Activated T-cell treated with anti-CD3 and anti-CD28 coated beads for 1 hour (primary cell): ENCODE data around the gene RELN.

Source experiments
- DNase-seq: peaks from one replicate; pipeline ENCODE4 v3.0.0-alpha.2; 2020; ENCODE audit warnings: low read depth

Gene RELN

DNA sequence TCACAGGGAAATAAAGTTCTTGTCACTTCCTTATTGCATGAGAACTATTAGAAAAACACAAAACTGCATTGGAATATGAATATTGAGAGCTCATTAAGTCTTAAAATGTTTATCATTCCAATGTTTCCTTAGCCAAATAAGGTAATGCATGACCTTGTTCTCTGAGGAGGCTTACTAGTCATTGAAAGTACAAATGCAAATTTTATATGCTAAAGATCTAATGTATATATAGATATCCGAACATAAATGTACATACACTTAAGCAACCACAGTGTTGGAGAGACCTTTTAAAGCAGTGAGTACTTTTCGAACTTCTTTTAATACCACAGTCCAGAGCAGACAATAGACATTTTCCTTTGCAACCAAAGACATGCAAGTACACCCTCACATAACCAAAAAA, 96.1 kb downstream of the RELN start:
- DNase-seq = no peak

DNA sequence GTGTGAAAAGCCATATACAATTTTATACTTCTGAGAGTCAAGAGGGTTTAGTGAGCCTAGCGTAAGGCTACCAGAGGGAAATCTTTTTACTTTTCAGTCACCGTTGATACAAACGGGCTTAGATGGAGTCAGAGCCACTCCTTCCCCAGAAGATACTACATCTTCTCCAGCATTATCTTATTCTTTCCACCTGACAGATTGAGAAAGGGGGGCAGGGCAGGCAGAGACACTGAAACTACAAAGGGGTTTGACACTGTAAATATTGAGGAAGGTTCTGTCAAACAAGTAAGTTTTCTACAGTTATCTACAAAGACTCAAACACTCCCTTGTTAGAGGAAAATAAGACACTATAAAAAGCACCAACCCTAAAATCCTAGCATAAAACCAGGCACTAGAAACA, 100.0 kb downstream of the RELN start:
- no peak for DNase-seq

DNA sequence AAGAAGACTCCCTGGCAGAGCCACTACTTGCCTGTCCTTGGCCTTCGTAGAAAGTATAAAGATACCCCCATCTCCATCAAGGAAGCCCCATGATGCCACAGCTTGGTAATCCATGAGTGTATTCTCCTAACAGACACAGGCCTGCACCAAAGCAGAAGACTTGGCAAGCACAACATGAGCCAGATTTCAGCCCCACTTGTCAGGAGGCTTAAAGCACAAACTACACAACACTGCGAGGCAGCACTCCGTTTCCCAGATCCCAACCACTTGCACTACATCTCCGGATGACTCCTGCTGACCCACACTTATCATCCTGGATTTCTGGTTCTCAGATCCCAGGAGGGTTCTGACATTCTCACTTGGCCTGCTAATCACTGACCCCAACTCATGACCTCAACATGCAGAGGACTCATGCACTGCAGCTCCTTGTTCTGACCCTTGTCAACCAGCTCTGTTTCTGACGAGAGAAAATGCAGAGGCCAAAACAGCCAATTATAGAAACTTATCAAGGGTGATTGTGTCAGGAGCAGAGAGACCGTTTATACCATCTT, 100.8 kb downstream of the RELN start:
- DNase-seq = no peak

DNA sequence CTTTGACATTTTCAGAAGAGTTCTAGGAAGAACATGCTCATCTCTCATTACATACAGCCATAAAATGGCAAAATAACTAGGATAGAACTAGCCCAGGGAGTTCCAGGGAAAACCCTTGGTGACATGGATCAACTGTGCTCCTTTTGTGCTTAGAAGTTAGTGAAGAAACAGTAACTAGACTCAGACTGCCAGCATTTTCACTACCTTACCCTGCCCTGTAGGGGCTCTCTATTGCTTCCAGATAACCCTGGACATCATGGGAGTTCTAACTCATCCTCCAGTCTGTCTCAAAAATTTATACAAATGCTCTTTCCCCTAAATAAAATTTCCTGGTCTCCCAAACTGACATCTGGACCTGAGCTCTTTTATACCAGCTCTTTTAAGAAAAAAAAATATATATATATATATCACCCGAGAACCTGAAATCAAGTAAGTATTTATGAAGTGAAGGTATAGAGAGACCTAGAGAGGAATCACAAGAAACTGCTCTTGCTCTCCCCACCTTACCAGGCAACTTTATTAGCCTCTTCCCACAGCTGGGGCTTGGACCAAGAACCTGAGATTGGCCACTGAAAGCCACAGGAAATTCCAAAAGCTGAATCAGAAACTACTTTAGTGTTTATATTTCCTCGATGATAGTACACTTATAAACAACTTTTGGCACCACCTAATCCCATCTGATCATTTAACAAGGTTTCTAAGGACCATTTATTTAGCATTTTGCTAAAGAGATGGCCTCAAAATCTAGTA, 101.4 kb downstream of the RELN start:
- DNase-seq = no peak

DNA sequence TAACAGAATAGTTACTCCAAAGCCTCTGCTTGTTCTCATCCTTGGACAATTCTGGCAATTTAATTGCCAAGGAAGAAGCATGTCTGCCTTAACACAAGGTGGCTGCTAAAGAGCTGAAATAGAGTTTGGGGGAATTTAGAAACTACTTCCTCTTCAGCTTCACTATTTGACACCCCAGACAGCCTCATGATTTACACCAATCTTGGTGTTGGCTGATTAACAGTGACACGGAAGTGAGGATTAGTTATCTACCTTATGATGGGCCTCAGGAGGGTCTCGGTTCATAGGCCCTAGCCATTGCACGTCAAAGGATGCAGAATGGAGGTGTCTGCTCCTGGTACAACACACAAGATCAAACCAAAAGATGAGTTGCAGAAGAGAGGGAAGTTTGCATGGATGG, 102.4 kb downstream of the RELN start:
- DNase-seq = no peak

DNA sequence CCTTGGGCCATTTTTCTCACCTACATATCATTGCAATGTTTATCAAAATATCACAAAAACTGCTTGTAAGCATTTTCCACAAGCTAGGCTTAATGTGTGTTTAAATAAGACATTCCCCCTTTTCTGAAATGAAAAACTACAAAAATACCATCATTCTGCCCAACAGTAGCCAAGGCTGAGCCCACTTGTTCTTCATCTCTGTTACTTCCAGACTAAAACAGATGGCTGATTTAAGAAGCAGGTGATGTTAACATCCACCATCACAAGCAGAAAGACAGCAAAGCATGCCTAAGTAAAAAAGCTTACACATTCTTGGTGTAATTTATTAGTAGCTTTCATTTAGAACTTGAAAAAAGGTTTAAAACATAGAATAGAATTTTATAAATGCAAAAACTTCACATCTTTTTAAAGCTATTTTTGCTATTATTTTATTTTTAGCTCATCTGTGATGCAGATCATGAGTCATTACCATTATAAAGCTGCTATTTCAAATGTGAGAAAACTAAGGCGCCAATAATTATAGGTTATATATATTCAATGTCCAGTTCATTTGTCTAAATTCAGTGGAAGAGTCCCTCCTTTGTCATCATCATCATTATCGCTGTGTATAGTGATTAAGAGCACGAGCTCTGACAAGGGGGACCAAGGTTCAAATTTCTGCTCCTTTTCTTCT, 109.4 kb downstream of the RELN start:
- no peak for DNase-seq

DNA sequence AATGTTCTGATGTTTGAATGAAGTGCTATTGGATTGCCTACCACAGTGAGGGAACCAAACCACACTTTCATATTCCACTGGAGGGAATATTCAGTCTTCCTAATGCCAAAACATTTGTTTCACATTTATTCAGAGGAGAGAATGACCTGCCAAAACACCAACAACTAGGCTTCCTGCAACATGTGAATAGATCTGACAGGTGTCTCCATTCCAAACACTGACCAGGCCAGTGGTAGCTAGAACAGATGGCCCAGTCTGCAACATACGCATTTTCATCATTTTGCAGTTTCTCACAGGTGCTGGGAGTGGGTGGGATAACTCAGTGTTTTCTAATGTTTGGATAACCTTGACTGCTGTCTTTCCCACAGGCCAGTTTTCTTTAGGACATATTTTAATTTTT, 110.0 kb downstream of the RELN start:
- DNase-seq = no peak

DNA sequence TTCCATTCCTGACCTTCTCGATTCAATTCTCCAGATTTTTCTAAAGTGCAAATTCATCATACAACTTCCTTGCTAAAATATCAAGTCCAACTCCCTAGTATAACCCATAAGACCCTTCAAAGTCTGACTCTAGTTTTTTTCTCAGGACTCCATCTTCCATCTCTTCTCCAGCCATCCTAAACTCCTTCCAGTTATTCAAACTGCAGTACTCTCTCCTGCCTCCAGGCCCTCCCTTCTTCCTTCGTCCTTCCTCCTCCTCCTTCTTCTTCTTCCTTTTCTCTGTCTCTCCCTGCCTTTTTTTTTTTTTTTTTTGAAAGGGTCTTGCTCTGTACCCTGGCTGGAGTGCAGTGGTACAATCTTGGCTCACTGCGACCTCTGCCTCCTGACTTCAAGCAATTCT, 111.9 kb downstream of the RELN start:
- no peak for DNase-seq

DNA sequence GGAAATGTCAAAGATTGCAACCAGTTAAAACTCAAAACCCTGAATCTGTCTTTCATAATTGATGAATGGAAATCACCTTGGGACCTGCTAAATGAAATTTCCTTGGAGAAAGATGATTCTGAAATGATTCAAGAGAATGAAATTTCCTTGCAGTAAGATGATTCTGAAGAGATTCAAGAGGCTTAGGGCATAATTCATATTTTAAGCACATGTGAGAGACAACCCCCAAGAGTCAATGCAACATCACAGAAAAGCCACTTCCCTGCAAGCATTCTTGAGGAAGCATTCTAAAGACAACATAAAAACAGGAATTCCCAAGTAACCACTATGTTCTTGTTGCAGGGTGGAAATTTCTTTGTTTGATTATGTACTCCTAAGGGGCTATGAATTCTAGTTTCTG, 113.7 kb downstream of the RELN start:
- DNase-seq = no peak

DNA sequence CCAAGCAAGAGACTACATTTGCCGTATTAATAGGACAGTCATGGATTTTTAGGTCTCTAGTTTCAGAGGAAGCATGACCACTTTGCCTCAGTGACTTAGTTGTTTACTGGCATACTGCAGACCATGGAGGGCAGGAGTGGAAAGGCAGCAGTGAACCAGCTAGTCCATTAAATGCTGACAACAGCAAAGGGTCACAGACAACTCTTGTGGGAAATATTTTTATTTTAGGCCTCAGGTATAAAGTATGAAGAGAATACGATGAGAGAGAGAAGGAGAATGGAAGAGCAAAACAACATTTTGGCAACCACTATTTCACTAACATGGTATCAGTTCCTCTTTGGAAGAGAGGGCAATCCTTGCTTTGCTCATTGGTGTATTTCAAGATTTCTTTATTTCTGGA, 118.0 kb downstream of the RELN start:
- DNase-seq = no peak

DNA sequence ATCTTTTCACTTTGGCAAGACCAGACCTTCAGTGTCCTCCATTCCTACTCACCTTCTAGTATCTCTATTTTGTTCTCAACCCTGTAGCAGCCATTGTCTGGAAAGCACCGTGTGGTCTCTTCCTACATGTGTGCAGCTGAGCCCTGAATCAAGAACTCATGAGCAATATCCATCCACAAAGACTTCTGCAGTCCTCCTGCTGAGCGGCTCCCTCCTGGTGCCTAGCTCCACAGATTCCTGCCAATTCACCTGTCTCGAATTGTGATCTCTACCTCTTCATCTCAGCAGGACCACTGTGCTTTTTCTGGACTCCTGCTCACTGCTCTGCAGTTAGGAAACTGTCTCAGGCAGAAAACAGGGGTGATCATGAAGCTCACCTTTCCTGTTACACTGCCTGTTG, 118.8 kb downstream of the RELN start:
- DNase-seq = no peak

DNA sequence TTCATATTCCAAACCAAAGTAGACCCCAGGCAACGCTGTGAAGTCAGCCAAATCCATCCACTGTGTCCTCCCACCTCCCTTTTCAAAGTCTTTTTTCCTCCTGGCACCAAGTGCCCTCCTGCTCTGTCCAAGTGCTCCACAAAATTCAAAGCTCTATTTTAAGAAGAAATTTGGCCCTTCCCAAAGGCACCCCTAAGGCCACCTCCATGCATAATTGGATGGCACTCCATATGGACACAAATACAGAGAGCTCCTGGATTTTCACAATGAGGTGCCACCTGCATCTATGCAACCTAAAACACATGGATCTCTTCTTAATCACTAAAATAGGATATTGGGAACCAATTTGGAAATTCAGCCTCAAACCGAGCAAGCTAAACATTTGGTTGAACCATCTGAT, 121.6 kb downstream of the RELN start:
- DNase-seq = no peak

DNA sequence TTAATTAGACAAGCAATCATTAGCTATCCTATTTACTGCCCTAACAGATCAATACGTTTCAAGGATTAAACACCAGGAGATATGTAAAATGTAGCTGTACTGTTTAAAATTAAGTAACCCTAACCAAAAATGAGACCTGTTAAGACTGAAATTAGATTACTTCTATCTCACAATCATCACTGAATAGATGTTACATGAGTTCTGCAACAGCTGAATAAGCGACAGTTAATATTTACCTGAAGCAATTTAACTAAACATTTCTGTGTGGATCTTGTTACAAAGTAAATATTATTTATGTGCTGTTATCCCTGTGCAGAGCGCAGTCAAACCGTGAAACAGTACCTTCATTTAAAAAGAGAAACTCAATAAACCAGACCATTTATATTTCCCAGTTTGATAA, 122.5 kb downstream of the RELN start:
- no peak for DNase-seq

DNA sequence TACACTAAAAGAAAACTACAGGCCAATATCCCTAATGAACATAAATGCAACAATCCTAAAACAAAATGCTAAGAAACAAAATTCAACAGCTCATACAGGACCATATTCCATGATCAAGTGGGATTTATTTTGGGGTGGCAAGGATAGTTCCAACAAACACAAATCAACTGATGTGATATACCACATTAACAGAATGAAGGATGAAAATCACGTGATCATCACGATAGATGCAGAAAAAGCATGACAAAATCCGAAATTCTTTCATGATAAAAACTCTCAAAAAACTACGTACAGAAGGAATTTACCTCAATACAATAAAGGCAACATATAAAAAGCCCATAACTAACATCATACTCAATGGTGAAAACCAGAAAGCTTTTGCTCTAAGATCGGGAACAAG, 124.0 kb downstream of the RELN start:
- no peak for DNase-seq

DNA sequence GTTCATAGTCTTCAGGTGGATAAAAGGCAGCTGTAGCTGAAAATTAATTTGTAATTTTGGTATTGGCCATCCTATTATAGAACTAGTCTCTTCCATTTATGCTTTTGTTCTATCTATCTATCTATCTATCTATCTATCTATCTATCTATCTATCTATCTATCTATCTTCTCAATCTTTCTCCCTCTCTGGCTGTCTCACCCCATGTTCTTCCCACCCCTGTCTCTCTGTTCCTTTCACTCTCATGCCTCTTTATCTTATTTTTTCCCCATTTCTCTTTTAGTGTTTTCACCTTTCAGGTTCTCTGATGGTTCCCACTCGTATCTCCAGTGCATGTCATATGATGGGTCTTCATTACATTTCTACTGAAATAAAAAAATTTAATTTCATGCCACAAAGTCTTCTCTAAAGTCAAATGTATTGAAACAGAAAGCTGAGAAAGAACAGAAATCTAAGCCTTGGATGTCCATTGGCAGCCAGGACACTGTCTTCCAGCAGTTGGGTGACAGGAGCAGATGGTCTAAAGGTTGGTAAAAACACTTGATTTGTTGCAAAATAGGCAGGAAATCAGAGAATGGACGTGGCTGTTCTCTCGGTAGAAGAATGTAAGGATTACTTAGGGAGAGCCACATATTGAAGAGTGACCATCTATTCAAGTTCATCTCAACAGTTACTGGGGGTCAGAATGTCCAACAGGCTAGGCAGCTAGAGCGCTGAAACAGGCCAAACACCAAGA, 127.0 kb downstream of the RELN start:
- no peak for DNase-seq

DNA sequence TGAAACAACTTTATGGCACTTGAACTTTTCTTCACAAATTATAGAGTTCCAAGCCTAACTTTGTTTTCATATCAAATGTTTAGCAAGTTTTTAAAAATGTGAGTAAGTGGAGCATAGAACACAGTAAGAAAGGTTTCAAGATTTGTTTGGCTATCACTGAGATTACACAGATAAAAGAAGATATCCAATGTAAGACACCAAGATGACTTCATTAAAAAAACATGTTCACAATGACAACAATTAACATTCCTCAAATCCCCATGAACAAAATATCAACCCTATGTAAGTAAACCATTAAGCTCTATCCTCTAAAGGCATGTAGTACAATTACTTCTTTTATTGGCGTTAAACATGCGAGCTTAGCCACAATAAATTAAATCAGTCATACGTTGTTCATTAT, 129.7 kb downstream of the RELN start:
- no peak for DNase-seq

DNA sequence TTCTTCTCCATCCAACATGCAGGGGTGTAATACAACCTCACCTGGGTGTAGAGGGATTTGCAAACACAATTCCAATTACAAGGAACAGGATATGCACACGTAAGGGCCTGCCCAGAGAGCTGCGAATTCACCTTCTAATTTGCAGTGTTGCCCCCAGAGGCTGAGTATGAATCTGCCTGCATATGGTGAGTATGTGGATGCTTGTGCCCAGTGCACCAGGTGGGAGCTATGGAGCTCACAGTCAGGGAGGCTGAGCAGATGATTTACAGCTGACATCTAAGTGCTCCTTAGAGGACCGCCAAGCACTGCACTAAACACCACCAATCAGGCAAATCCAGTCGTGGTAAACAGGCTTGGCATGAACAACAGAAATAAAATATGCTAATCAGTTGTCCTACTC, 132.0 kb downstream of the RELN start:
- no peak for DNase-seq

DNA sequence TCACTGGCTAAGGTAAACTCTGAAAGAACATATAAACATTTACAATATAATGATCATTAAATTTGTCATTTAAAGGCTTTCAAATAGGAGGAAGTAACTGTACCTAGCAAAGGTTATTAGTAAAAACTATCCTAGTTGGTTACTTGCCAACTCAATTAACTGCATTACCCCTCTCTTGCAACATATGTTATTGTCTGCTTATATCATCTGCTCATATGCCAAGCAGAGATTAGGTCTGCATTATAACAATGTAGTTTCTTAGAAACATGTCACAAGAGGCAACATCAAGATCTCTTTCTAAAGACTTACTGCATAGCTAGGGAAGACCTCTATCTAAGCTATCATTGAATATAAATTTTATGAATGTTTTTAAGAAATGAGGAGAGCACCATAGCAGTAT, 132.5 kb downstream of the RELN start:
- no peak for DNase-seq

DNA sequence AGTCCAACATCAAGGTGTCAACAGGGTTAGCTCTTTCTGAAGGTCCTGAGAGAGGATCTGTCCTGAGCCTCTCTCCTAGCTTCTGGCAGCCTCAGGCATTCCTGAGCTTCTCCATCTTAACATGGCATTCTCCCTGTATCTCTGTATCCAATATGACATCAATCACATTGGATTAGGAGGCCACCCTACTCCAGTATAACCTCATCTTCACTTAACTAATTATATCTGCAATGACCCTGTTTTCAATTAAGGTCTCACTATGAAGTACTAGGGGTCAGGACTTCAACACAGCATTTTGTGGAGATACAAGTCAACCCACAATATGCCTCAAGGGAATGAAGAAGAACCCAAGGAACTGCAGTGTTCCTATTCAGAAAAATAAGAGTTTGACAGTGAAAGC, 133.8 kb downstream of the RELN start:
- no peak for DNase-seq

DNA sequence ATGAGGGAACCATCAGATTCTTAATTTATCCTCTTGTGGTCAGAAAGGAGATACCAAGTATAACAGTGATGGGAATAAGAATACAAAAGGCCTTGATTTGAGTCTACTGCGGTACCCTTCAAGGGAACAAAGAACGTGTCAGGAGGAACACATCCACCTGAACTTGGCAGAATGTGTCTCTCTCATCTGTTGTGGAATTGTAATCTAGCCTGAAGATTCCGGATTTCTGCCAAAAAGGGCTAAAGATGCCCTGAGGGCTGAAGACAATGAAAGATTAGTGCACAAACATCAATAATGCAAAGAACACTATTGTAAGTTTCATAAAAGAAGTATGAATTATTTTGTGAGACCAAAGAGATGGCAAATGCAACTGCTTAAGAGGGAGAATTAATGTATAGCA, 134.8 kb downstream of the RELN start:
- DNase-seq = no peak

DNA sequence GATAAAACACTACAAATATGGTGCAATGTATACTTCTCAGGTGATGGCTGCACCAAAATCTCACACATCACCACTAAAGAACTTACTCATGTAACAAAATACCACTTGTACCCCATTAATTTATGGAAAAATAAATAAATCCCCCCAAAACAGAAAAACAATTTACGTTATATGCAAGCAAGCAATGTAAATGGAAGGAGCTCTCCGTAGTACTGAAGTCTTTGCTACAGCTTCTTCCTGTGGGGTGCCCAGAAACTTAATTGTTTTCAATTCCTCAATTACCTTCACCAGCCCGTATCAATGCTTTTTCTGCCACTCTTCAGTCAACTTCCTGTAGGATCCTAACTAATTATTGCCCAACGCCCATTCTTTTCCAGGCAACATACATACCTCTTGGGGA, 138.1 kb downstream of the RELN start:
- DNase-seq = no peak

DNA sequence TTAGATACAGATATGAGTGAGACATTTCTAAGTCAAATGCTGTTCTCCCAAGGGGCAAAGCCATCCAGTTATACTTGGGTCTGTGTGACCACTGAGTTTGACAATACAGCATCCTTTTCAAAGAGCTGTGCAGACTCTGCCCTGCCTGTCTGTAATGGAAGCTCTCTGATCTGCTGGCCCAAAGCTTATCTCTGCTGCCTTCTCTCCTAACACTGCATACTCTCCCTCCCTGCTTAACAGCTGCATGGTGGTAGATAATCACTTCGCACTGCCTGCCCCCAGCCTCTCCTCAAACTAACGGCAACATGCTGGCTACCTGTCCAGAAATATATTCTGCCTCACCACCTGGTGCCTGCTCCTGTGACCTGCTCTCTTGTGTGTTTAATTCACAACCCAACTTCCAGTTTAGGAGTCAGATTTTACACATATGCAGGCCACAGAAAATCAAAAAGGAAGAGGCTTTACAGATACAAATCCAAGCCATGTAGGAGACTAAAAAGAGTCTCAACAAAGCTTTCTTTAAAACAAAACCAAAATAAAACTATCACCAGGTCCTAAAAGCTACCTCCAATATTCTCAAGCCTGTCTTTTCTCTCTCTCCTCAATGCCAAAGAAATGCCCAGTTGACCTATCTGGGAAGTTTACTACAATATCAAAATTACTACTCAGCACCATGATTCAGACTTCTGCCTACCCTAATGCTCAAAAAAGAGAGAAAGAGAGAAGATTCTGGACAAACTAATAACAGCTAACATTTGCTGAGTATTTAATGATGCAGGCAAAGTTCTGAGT, 145.6 kb downstream of the RELN start:
- no peak for DNase-seq
